ENCODE measurements around the gene CCDC33.

The CCDC33 gene

GRCh38 chr15:74337146-74337545 lies 101.0 kb downstream of the CCDC33 start:
- H3K9ac ChIP-seq (ENCODE audit: low read length): no peak overlapping the region
- H3K36me3 ChIP-seq (replicated peaks; ENCODE audit: insufficient read depth, low read length): no peaks in the 10 kb centered on the region
- H3K9me3 ChIP-seq (replicated peaks; ENCODE audit: insufficient read depth, low read length): no peaks in the 10 kb centered on the region
- no peaks in the 10 kb centered on the region for H3F3A ChIP-seq (ENCODE audit: insufficient read depth, low read length)
- no peak overlapping the region for H3K4me2 ChIP-seq (ENCODE audit: low read depth, low read length)
- no peak overlapping the region for H2AFZ ChIP-seq (ENCODE audit: low read length)
- no peak overlapping the region for H3K4me3 ChIP-seq (ENCODE audit: low read length)
- no peak overlapping the region for H3K27ac ChIP-seq (ENCODE audit: low read length)
- no peaks in the 10 kb centered on the region for H4K20me1 ChIP-seq (ENCODE audit: insufficient read depth, low read length)
- H3K9me2 ChIP-seq (replicated peaks; ENCODE audit: insufficient read depth, low read length): no peaks in the 10 kb centered on the region
- DNase-seq: no peak
- no peaks in the 10 kb centered on the region for H3K79me2 ChIP-seq (ENCODE audit: low read length)
- no peak for TF ChIP-seq EZH2phosphoT487 (IDR thresholded peaks at IDR 0.05; ENCODE audit: low read length)
- H3K4me1 ChIP-seq (ENCODE audit: low read length): no peaks in the 10 kb centered on the region
- peaks cover 52% of the 10 kb centered on the region for H3K27me3 ChIP-seq (replicated peaks; ENCODE audit: insufficient read depth, low read length)

- TF ChIP-seq EZH2 (optimal IDR thresholded peaks at IDR 0.05; ENCODE audit: low read depth, low read length): no peak
- no peak for TF ChIP-seq EZH2phosphoT487 (IDR thresholded peaks at IDR 0.05; ENCODE audit: low read length)
- no peak for TF ChIP-seq CTCF (IDR thresholded peaks at IDR 0.05; ENCODE audit: low read length)
- Histone ChIP-seq H3K9ac (ENCODE audit: low read length) (no peak overlapping the region), H3K4me2 (ENCODE audit: low read depth, low read length) (no peak overlapping the region), H3K4me1 (ENCODE audit: low read length) (no peaks in the 10 kb centered on the region), H2AFZ (ENCODE audit: low read length) (no peak overlapping the region), H3K4me3 (ENCODE audit: low read length) (no peak overlapping the region), H3K9me2 (replicated peaks; ENCODE audit: insufficient read depth, low read length) (no peaks in the 10 kb centered on the region), H3F3A (ENCODE audit: insufficient read depth, low read length) (no peaks in the 10 kb centered on the region), H3K9me3 (replicated peaks; ENCODE audit: insufficient read depth, low read length) (no peaks in the 10 kb centered on the region), H3K27me3 (replicated peaks; ENCODE audit: insufficient read depth, low read length) (peaks cover 49% of the 10 kb centered on the region), H4K20me1 (ENCODE audit: insufficient read depth, low read length) (no peaks in the 10 kb centered on the region), H3K79me2 (ENCODE audit: low read length) (no peaks in the 10 kb centered on the region), H3K36me3 (replicated peaks; ENCODE audit: insufficient read depth, low read length) (no peaks in the 10 kb centered on the region), H3K27ac (ENCODE audit: low read length) (no peak overlapping the region)
- DNase-seq: no peak
Measured at GRCh38 chr15:74337607-74338211, 101.6 kb downstream of the CCDC33 start.

- H2AFZ ChIP-seq (ENCODE audit: low read length): no peak overlapping the region
- H3K79me2 ChIP-seq (ENCODE audit: low read length): no peaks in the 10 kb centered on the region
- no peak for DNase-seq
- H3K36me3 ChIP-seq (replicated peaks; ENCODE audit: insufficient read depth, low read length): no peaks in the 10 kb centered on the region
- no peaks in the 10 kb centered on the region for H3K9me3 ChIP-seq (replicated peaks; ENCODE audit: insufficient read depth, low read length)
- H3K4me2 ChIP-seq (ENCODE audit: low read depth, low read length): no peak overlapping the region
- H3K9me2 ChIP-seq (replicated peaks; ENCODE audit: insufficient read depth, low read length): no peaks in the 10 kb centered on the region
- no peak overlapping the region for H3K4me3 ChIP-seq (ENCODE audit: low read length)
- TF ChIP-seq CTCF (IDR thresholded peaks at IDR 0.05; ENCODE audit: low read length): no peak
- no peaks in the 10 kb centered on the region for H3F3A ChIP-seq (ENCODE audit: insufficient read depth, low read length)
- H3K4me1 ChIP-seq (ENCODE audit: low read length): no peaks in the 10 kb centered on the region
- no peaks in the 10 kb centered on the region for H4K20me1 ChIP-seq (ENCODE audit: insufficient read depth, low read length)
- no peak overlapping the region for H3K9ac ChIP-seq (ENCODE audit: low read length)
- peaks cover 48% of the 10 kb centered on the region for H3K27me3 ChIP-seq (replicated peaks; ENCODE audit: insufficient read depth, low read length)
- no peak overlapping the region for H3K27ac ChIP-seq (ENCODE audit: low read length)
Measured at GRCh38 chr15:74338676-74339075, 102.5 kb downstream of the CCDC33 start.

DNA sequence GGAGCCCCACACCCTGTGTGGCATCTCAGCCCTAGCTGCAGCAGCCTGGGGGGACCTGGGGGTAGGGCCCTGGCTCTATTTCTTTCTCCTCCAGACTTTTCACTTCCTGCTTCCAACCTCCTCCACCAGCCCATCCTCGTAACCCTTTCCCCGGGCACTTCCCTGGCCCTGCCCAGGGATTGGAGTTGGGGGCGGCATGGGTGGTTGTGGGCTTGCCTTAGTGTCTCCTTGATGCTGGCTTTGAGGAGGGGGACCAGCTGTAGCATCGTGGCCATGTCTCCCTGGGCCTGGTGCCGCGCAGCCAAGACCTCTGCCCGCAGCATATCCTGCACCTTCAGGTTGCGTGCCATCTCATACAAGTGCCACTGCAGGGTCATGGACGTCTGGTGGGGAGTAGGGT lies 103.2 kb downstream of the CCDC33 start:
- H3K79me2 ChIP-seq (ENCODE audit: low read length): no peaks in the 10 kb centered on the region

More for the DNA sequence above, 103.2 kb downstream of the CCDC33 start:
- H3K9ac ChIP-seq (ENCODE audit: low read length): no peak overlapping the region
- H2AFZ ChIP-seq (ENCODE audit: low read length): no peak overlapping the region
- H3K9me3 ChIP-seq (replicated peaks; ENCODE audit: insufficient read depth, low read length): no peaks in the 10 kb centered on the region
- H3K4me2 ChIP-seq (ENCODE audit: low read depth, low read length): no peak overlapping the region
- TF ChIP-seq CTCF (IDR thresholded peaks at IDR 0.05; ENCODE audit: low read length) (no peak), EZH2phosphoT487 (IDR thresholded peaks at IDR 0.05; ENCODE audit: low read length) (no peak), EZH2 (optimal IDR thresholded peaks at IDR 0.05; ENCODE audit: low read depth, low read length) (no peak)
- DNase-seq: no peak
- H3K27ac ChIP-seq (ENCODE audit: low read length): no peak overlapping the region
- no peaks in the 10 kb centered on the region for H3K4me1 ChIP-seq (ENCODE audit: low read length)
- no peaks in the 10 kb centered on the region for H3K36me3 ChIP-seq (replicated peaks; ENCODE audit: insufficient read depth, low read length)
- H3K9me2 ChIP-seq (replicated peaks; ENCODE audit: insufficient read depth, low read length): no peaks in the 10 kb centered on the region
- H4K20me1 ChIP-seq (ENCODE audit: insufficient read depth, low read length): no peaks in the 10 kb centered on the region
- H3K27me3 ChIP-seq (replicated peaks; ENCODE audit: insufficient read depth, low read length): peaks cover 47% of the 10 kb centered on the region
- H3F3A ChIP-seq (ENCODE audit: insufficient read depth, low read length): no peaks in the 10 kb centered on the region
- H3K4me3 ChIP-seq (ENCODE audit: low read length): no peak overlapping the region
